IPS-18a (cell line): ENCODE measurements around the gene ROCK1.

Experiments used
- H3K27ac ChIP-seq: one replicate; pipeline ENCODE4 v1.5.1; 2013; ENCODE audit warnings: low read length
- H3K27me3 ChIP-seq: one replicate; pipeline ENCODE4 v1.6.1; 2013; ENCODE audit warnings: mild to moderate bottlenecking, low read length; ENCODE audit not compliant: control insufficient read depth, insufficient read depth
- H3K36me3 ChIP-seq: one replicate; pipeline ENCODE4 v1.6.1; 2013; ENCODE audit warnings: low read depth, low read length; ENCODE audit not compliant: control insufficient read depth
- H3K4me1 ChIP-seq: one replicate; pipeline ENCODE4 v1.6.1; 2013; ENCODE audit warnings: low read depth, low read length; ENCODE audit not compliant: control insufficient read depth
- H3K4me3 ChIP-seq: one replicate; pipeline ENCODE4 v1.5.1; 2013; ENCODE audit warnings: low read length
- H3K9ac ChIP-seq: one replicate; pipeline ENCODE4 v1.6.1; 2013; ENCODE audit warnings: mild to moderate bottlenecking, low read length, moderate library complexity
- H3K9me3 ChIP-seq: one replicate; pipeline ENCODE4 v1.6.1; 2013; ENCODE audit warnings: low read depth, low read length; ENCODE audit not compliant: control insufficient read depth

The ROCK1 gene

GRCh38 chr18:21100678-21101077, 10.9 kb downstream of the ROCK1 start:
- H3K9ac ChIP-seq = no peak overlapping the region
- H3K4me3 ChIP-seq = no peak overlapping the region
- no peaks in the 10 kb centered on the region for H3K36me3 ChIP-seq
- H3K9me3 ChIP-seq = no peaks in the 10 kb centered on the region
- no peaks in the 10 kb centered on the region for H3K4me1 ChIP-seq
- H3K27ac ChIP-seq = no peak overlapping the region
- no peaks in the 10 kb centered on the region for H3K27me3 ChIP-seq

- no peak overlapping the region for H3K4me3 ChIP-seq
- H3K9ac ChIP-seq = no peak overlapping the region
- no peaks in the 10 kb centered on the region for H3K36me3 ChIP-seq
Observed at GRCh38 chr18:21100146-21100545, 11.5 kb downstream of the ROCK1 start.

GRCh38 chr18:21099442-21099841, 12.2 kb downstream of the ROCK1 start:
- H3K27ac ChIP-seq = no peak overlapping the region
- H3K4me3 ChIP-seq = no peak overlapping the region
- no peaks in the 10 kb centered on the region for H3K4me1 ChIP-seq

More at GRCh38 chr18:21100146-21100545, 11.5 kb downstream of the ROCK1 start:
- no peak overlapping the region for H3K27ac ChIP-seq
- no peaks in the 10 kb centered on the region for H3K4me1 ChIP-seq
- no peaks in the 10 kb centered on the region for H3K9me3 ChIP-seq
- no peaks in the 10 kb centered on the region for H3K27me3 ChIP-seq

GRCh38 chr18:21096760-21097159, 14.9 kb downstream of the ROCK1 start:
- Histone ChIP-seq H3K36me3 (no peaks in the 10 kb centered on the region), H3K4me3 (no peak overlapping the region), H3K9me3 (no peaks in the 10 kb centered on the region)

More at GRCh38 chr18:21099442-21099841, 12.2 kb downstream of the ROCK1 start:
- Histone ChIP-seq H3K9ac (no peak overlapping the region), H3K36me3 (no peaks in the 10 kb centered on the region), H3K27me3 (no peaks in the 10 kb centered on the region), H3K9me3 (no peaks in the 10 kb centered on the region)

GRCh38 chr18:21093133-21093532, 18.5 kb downstream of the ROCK1 start:
- Histone ChIP-seq H3K27ac (no peak overlapping the region), H3K27me3 (no peaks in the 10 kb centered on the region), H3K9me3 (no peaks in the 10 kb centered on the region), H3K36me3 (no peaks in the 10 kb centered on the region), H3K4me1 (no peaks in the 10 kb centered on the region), H3K9ac (no peak overlapping the region), H3K4me3 (no peak overlapping the region)

More at GRCh38 chr18:21096760-21097159, 14.9 kb downstream of the ROCK1 start:
- Histone ChIP-seq H3K27ac (no peak overlapping the region), H3K4me1 (no peaks in the 10 kb centered on the region), H3K27me3 (no peaks in the 10 kb centered on the region), H3K9ac (no peak overlapping the region)

GRCh38 chr18:21090680-21091079, 20.9 kb downstream of the ROCK1 start:
- H3K4me1 ChIP-seq = no peaks in the 10 kb centered on the region
- no peak overlapping the region for H3K9ac ChIP-seq
- H3K9me3 ChIP-seq = no peaks in the 10 kb centered on the region
- no peaks in the 10 kb centered on the region for H3K36me3 ChIP-seq
- H3K27ac ChIP-seq = no peak overlapping the region
- H3K4me3 ChIP-seq = no peak overlapping the region
- H3K27me3 ChIP-seq = no peaks in the 10 kb centered on the region

- no peaks in the 10 kb centered on the region for H3K9me3 ChIP-seq
Observed at GRCh38 chr18:21085579-21086166, 25.9 kb downstream of the ROCK1 start.

GRCh38 chr18:21084511-21085078, 27.0 kb downstream of the ROCK1 start:
- Histone ChIP-seq H3K27ac (no peak overlapping the region), H3K27me3 (no peaks in the 10 kb centered on the region), H3K4me3 (no peak overlapping the region), H3K9me3 (no peaks in the 10 kb centered on the region), H3K9ac (no peak overlapping the region), H3K4me1 (no peaks in the 10 kb centered on the region), H3K36me3 (no peaks in the 10 kb centered on the region)

More at GRCh38 chr18:21085579-21086166, 25.9 kb downstream of the ROCK1 start:
- no peaks in the 10 kb centered on the region for H3K27me3 ChIP-seq
- H3K4me1 ChIP-seq = no peaks in the 10 kb centered on the region
- no peak overlapping the region for H3K27ac ChIP-seq
- H3K4me3 ChIP-seq = no peak overlapping the region
- H3K9ac ChIP-seq = no peak overlapping the region
- H3K36me3 ChIP-seq = no peaks in the 10 kb centered on the region

- H3K4me3 ChIP-seq = no peak overlapping the region
- H3K9ac ChIP-seq = no peak overlapping the region
- no peaks in the 10 kb centered on the region for H3K36me3 ChIP-seq
- H3K27ac ChIP-seq = no peak overlapping the region
- H3K27me3 ChIP-seq = no peaks in the 10 kb centered on the region
- no peaks in the 10 kb centered on the region for H3K9me3 ChIP-seq
- no peaks in the 10 kb centered on the region for H3K4me1 ChIP-seq
Observed at GRCh38 chr18:21083017-21083416, 28.6 kb downstream of the ROCK1 start.

- Histone ChIP-seq H3K9me3 (no peaks in the 10 kb centered on the region), H3K36me3 (no peaks in the 10 kb centered on the region), H3K9ac (no peak overlapping the region), H3K27ac (no peak overlapping the region), H3K4me3 (no peak overlapping the region), H3K27me3 (no peaks in the 10 kb centered on the region), H3K4me1 (no peaks in the 10 kb centered on the region)
Observed at GRCh38 chr18:21081426-21081825, 30.2 kb downstream of the ROCK1 start.

- no peaks in the 10 kb centered on the region for H3K9me3 ChIP-seq
- no peaks in the 10 kb centered on the region for H3K27me3 ChIP-seq
- H3K36me3 ChIP-seq = no peaks in the 10 kb centered on the region
- no peak overlapping the region for H3K27ac ChIP-seq
- H3K9ac ChIP-seq = no peak overlapping the region
- H3K4me1 ChIP-seq = no peaks in the 10 kb centered on the region
- H3K4me3 ChIP-seq = no peak overlapping the region
Observed at GRCh38 chr18:21080576-21080975, 31.0 kb downstream of the ROCK1 start.
